GM21576 (cell line): ENCODE results near the gene AQP3.
"Not testable (repeated sequence)": the region's sequence is repeated elsewhere in the genome, so short reads cannot be mapped to it uniquely, and the experiment has no call there.

Experiments used
- ATAC-seq: cut with Tn5 transposase; IDR thresholded peaks from one replicate; pipeline ENCODE4 v1.9.1; 2021; ENCODE audit warnings: mild to moderate bottlenecking, moderate library complexity; ENCODE audit not compliant: unreplicated experiment

The AQP3 gene

GRCh38 chr9:33443464-33444154 lies 3.8 kb downstream of the AQP3 start:
- no peak for ATAC-seq

DNA sequence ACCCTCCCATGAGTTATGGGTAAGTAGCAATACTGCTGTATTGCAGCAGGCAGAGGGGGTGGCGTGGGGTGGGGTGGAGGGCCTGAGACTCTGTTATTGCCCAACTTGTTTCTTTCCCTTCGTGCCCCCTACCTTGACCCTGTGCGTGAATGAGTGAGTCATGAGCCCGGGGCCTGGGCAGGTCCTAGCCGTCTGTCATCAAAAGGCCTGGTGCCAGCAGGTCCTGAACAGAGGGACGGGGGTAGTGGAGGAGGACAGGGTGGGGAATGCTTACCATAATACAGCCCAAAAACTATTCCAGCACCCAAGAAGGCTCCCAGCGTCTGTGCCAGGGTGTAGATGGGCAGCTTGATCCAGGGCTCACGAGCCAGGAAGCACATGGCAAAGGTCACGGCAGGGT lies 4.3 kb downstream of the AQP3 start:
- no peak for ATAC-seq

DNA sequence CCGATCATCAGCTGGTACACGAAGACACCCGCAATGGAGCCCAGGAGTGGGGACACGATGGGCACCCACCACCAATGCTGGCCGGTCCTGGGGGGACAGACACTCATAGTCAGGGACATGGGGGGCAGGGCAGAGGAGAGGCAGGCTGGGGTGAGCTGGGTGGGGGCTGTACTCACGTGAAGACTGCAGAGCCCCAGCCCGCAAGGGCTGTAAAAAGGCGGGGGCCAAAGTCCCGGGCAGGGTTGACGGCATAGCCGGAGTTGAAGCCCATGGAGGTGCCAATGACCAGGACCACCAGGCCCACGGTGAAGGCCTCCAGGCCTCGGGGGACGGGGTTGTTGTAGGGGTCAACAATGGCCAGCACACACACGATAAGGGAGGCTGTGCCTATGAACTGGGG lies 5.3 kb downstream of the AQP3 start:
- ATAC-seq = no peak

GRCh38 chr9:33440609-33441008 lies 6.8 kb downstream of the AQP3 start:
- no peak for ATAC-seq

- ATAC-seq = no peak
Observed at GRCh38 chr9:33440204-33440603, 7.2 kb downstream of the AQP3 start.

DNA sequence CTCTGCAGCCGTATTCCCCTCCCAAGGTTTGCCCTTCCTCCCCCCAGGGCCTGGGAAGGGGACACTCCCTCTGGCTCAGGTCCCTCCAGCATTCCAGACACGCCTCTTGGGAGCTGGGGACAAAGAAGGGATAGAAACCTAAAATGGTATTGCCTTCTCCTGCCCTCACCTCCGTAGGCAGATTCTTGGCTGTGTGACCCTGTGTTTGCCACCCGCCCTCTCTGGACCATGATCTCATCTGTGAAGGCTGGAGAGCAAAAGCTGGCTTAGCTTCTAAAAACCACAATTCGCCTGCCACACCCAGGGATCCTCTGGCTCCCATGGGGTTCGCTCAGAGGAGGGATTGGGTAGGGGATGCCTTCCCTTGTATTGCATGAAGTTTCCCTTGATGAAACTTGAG lies 7.7 kb downstream of the AQP3 start:
- no peak for ATAC-seq

- no peak for ATAC-seq
Observed at GRCh38 chr9:33438926-33439680, 8.3 kb downstream of the AQP3 start.

DNA sequence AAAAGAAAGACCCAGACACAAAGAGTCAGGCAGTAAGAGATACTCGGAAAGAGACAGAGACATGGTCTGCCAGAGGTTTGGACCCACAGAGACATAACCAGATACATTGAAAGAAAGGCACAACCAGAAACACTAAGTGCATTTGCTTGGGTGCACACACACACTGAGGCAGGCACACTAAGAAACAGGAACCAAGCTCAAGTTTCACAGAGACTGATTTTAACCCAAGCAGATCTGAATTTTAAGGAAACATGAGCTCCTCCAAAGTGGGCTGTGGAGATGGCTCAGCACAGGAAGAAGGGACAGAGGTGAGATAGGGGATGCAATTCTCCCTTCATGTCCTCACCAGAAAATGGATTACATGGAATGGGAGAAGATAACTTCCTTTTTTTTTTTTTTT lies 9.5 kb downstream of the AQP3 start:
- no peak for ATAC-seq

- no peak for ATAC-seq
Observed at GRCh38 chr9:33437205-33437604, 10.2 kb downstream of the AQP3 start.

DNA sequence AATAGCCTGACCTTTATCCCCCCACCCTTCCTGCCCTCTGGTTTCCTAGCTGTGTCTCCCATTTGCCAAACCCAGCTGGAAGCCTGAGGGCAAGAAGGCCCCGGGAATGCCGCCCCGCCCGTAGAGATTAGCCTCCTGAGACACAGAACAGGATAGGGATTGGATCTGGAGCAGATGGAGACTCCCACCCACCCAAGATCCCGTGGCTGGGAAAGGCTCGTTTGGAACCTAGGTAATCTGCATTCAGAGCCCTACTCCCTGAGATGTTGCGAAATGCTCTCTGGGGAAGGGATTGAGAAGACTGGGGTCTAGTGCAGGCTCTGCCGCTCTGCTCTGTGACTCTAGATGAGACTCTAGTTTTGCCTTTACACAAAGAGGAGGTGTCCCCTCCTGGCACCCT lies 10.9 kb downstream of the AQP3 start:
- ATAC-seq = no peak

DNA sequence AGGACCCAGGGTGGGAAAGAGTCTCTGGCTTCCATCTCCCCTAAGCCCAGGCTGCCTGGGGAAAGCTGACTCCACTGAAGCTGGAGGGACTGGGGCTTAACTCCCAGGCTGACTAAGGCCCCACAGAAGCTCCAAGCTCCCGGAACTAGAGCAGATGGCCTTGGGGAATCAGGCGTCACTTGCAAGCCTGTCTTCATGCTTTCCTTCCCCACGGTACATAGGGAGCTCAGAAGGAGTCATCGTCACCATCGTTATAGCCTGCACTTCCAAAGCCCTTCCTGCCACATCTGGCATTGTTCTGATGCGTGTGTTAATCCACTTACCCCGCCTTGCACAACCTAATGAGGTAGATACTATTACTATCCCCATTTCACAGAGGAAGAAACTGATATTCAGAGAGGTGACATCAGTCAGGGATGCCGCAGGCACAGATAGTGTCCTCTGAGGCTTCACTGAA lies 11.5 kb downstream of the AQP3 start:
- ATAC-seq = no peak

GRCh38 chr9:33434317-33435105 lies 12.9 kb downstream of the AQP3 start:
- ATAC-seq = no peak

DNA sequence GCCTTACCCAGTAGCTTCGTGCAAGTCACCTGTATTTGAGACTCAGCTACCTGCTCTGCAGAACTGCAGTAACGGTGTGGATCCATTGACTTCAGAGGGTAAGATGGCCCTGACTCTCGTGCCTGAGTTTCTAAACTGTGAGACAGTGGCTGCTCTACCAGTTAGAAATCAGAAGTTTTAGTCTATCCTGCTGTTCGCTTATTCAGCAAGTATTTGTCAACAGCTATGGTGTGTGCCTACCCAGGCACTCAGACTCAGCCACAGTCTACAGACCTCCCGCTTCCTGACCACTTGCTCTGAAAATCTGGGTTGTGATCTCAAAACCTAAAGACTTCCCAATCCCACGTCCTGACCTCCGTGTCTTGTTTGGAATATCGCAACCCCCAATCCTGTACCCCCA lies 13.5 kb downstream of the AQP3 start:
- ATAC-seq = no peak

DNA sequence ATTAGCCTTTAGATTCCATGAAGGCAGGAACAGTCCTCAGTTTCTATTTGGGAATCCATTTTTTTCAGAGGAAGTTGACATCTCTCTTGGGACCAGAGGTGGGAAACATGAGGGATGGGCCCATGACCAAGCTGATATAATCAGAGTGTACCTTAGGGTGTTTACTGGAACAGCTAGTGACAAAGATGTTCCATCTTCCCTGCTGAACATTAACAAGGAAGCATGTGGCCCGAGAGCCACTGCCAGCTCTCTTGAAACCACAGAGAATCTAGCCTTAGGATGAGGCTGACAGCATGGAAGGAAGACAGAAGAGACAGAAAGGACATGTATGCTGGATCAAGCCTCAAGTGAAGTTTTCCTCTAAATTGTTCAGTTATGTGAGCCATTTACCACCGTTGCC lies 16.0 kb downstream of the AQP3 start:
- ATAC-seq = no peak

GRCh38 chr9:33430942-33431341 lies 16.5 kb downstream of the AQP3 start:
- no peak for ATAC-seq

GRCh38 chr9:33429256-33429985 lies 18.0 kb downstream of the AQP3 start:
- ATAC-seq = no peak

- no peak for ATAC-seq
Observed at GRCh38 chr9:33426843-33427293, 20.5 kb downstream of the AQP3 start.

GRCh38 chr9:33425128-33425533 lies 22.3 kb downstream of the AQP3 start:
- no peak for ATAC-seq

DNA sequence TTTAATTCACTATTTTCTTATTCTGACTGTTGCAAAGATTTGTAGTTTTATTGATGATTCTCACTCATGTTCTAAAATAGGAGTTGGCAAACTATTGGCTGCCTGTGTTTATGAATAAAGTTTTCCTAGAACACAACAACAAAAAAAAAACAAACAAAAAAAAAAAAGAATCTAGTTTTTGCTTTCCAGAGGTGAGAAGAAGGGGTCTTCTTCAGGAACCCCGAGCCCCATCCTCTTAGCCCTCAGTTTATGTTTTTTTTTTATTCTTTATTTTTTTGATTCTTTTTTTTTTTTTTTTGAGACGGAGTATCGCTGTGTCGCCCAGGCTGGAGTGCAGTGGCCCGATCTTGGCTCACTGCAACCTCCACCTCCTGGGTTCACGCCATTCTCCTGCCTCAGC lies 22.9 kb downstream of the AQP3 start:
- not testable (repeated sequence) for ATAC-seq

GRCh38 chr9:33424043-33424442 lies 23.4 kb downstream of the AQP3 start:
- not testable (repeated sequence) for ATAC-seq

DNA sequence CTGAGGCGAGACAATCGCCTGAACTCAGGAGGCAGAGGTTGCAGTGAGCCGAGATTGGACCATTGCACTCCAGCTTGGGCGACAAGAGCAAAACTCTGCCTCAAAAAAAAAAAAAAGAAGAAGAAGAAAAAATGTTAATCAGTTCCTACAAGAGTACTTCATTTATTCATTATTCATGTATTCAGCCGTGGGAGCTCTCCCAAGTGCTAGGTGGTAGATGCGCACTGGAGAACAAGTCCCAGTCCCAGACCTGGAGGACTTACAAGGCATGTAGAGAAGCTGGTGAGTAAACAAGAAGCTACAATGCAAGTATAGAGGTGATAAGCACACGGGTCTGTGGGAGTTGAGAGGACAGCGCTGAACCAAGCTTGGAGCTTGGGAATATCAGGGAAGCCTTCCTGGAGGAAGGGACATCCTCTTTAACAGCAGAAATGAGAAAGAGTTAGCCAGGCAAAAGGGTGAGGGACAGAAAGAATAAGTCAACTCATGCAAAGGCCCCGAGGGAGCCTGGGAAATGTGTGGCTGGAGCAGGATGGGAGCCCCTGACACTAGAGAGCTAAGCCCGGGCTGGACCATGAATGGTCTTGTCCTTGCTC lies 27.6 kb downstream of the AQP3 start:
- no peak for ATAC-seq
